IPS-NIHi7 (cell line): Measurements from ENCODE around the gene NPRL2.

ENCODE experiments used
- DNase-seq: peaks from one replicate; pipeline ENCODE4 v3.0.0; 2012; ENCODE audit warnings: mixed read lengths; ENCODE audit errors: extremely low spot score

NPRL2 gene

GRCh38 chr3:50373146-50374051 lies 22.8 kb upstream of the NPRL2 start:
- DNase-seq: no peak

GRCh38 chr3:50372349-50372748 lies 21.8 kb upstream of the NPRL2 start:
- no peak for DNase-seq

DNA sequence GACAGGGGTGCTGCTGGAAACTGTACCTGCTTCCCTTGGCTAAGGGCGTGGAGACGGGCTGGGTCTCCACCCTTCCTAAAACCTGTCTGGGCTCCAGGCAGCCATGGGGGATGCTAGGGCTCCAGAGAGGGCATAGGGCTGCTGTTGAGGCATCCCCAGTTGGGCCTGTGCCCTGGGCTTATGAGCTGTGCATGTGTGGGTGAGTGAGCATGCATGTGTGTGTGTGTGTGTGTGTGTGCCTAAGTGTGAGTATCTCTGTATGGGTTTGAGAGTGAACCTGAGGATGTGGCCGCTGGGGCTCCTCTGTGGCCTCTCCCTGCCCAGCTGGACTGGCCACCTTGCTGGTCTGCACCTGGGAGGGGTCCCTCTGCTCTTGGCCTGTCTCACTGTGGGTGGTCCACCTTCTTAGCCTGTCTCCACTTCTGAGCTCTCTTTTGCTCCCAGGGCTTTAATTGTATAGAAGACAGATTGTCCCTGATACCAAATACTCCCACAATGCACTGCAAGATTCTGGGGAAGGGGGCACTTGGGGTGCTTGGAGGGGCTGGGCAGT lies 20.6 kb upstream of the NPRL2 start:
- no peak for DNase-seq

DNA sequence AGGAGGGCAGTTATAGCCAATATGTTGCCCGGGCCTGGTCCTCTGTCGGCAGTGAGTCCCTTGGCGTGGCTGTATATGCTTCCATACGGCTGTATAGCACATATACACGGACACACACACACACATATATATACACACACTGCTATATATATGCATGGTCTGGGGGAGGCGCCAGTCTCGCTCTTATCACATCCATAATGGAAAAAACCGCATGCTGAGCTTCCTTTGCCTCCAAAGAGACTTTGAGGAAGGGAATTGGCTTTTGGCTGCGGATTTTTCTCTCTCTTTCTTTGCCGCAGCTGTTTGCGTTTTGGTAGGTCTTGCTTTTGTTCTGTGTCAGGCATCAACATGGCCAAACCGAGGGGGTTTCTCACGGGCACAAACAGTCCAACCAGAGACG lies 20.0 kb upstream of the NPRL2 start:
- no peak for DNase-seq

DNA sequence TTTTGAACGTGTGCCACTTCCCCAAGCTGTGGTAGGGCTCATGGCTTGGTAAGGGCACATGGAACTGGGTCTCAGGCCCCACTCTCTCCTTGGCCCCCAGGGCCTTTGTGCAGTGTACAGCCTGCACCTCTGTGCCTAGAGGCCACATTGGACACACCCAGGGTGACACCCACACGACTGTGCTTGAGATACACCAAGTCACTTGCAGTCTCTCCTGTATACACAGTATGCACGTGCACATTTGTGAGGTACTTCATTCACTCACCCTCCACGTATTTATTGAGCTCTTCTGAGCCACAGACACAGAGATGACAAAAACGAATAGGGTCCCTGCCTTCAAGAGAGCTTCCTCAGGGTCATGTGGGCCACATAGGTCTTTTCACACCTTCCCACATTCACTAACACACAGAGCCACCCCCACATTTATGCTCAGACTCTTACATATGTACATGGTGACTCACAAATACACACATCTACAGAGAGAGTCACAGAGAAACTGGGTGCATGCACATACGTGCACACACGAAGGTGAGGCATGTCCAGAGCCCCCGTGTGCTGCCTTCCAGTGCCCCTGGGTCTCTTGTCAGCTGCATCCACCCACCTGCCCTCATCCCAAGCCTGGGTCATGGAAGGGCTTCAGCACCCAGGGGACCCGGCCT lies 18.6 kb upstream of the NPRL2 start:
- no peak for DNase-seq

DNA sequence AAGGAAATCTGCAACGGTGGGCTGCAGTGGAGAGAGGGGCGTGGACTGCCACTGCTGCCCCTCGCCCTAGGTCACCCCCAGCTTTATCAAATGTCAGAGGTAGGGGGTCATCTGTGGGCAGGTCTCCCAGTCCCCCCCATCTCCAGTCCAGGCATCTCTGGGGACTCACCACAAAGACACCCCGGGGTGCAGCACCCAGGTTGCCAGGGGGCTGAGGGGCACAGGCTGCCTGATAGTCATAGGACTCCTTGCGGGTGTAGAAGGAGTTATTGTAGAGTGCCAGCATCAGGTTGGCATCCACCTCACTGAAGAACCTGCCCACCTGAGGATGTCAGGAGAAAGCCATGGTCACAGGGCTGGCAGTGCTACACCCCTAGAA lies 15.3 kb upstream of the NPRL2 start:
- no peak for DNase-seq

DNA sequence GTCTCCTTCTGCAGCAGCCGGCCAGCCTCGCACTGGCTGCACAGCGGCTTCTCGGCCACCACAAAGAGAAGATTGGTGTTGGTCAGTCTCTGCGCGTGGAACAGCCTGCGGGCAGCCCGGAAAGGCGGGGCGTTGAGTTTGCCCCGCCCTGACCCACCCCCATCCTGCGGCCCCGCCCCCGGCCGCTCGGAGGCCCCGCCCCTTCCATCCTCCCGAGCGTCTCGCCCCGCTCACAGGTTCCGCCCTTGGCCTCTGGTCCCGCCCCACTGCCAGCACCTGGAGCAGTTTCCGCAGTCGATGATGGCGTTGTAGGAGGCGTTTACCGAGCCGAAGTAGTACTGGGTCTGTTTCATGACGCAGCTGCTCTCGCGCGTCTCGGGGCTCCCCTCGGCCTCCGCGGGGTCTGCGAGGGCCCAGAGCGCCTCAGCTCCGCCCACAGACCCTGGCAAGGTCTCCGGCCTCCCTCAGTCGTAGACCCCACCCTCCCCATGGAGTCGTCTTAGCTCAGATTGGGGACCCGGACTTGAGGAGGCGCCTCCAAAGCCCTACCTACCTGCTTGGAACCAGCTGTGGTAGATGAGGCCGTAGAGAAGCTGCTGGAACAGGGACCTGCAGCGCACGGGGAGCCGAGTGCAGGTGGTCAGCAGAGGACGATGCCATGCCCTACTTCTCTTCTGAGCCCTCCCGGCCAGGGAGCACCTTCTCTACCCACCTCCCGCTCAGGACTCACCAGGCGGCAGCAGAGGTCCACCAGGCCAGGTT lies 14.7 kb upstream of the NPRL2 start:
- DNase-seq: peak; percentile 97

DNA sequence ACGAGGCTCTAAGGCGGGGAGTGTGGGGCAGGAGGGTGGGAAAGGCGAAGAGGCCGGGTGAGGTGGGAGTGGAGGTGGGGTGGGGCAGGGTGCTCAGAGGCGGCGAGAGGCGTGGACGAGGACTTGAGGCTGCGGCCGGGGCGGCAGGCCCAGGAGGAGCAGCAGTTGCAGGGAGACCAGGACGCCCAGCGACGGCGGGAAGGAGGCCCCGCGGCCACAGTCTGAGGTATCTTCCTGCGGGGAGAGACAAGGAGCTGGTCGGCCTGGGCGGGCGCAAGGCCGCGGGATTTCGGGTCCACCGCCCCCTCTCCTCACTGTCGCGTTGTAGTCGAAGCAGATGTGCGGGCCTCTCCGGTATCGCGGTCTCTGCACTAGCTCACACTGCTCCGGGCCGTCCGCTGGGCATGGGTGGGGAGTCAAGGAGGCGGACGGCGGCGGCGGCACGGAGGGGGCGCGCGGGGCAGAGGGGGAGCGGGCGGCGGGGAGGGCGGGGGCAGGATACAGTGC lies 14.1 kb upstream of the NPRL2 start:
- no peak for DNase-seq

DNA sequence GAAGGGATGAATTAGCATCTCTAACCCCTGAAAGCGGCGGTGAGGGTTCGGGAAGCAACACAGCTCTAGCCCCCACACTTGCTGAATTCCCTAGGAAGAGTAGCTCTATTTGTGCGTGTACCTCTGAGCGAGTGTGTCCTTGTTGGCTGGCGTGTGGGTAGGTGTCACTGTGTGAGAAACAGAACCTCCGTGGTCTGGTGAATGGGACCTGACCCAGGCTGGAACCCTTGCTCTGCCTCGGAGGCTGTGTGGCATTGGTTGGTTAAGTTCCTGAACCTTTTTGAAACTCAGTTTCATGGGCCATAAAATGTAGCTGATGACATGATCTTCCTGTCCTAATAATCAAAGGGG lies 9.2 kb upstream of the NPRL2 start:
- DNase-seq: no peak

GRCh38 chr3:50358911-50359759 lies 8.6 kb upstream of the NPRL2 start, which contains the start of gene TMEM115:
TSS of gene TMEM115 (minus strand) at chr3:50359521. CDS start at chr3:50359063, 458 bp downstream.
- DNase-seq: peak; percentile 98

- DNase-seq: no peak
Observed at GRCh38 chr3:50358355-50358910, 7.9 kb upstream of the NPRL2 start.

GRCh38 chr3:50357481-50357880 lies 6.9 kb upstream of the NPRL2 start:
- DNase-seq: no peak

GRCh38 chr3:50356553-50356952 lies 6.0 kb upstream of the NPRL2 start:
- DNase-seq: no peak

DNA sequence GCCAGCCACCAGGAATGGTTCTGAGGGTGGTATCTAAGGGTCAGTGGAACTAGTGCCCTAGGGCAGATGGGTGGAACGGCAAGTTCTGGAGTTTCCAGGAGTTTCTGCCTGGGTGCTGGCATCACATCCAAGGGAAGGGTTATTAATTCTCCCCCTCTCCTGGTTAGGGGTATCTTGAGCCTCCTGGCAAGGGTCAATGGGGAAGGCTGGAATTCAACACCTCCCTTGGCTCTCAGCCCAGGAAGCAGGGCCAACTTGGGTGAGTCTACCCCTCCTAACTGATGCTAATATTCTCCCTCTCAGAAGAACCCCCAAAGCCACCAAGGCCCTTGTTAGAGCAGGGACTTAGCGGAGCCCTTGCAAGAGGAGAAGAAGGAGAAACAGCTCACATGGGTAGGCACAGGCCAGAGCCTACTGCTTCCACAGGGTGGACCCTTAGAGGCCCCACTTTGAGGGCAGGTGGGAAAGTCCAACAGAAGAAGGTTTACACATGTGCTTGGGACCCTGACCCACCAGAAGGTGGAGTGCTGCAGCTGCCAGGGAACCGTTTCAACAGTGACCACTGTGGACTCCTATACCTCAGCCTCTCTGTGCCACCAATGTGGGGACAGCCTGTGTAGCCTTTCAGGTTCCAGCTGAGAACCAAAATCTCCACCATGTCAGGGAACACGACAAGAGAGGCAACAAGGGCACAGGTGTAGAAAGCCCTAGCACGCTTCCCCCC lies 5.4 kb upstream of the NPRL2 start:
- no peak for DNase-seq

- DNase-seq: no peak
Observed at GRCh38 chr3:50354850-50355249, 4.3 kb upstream of the NPRL2 start.

GRCh38 chr3:50354186-50354764 lies 3.7 kb upstream of the NPRL2 start:
- DNase-seq: no peak

GRCh38 chr3:50353245-50354004 lies 2.9 kb upstream of the NPRL2 start:
- DNase-seq: no peak

- DNase-seq: no peak
Observed at GRCh38 chr3:50352781-50353180, 2.2 kb upstream of the NPRL2 start.

DNA sequence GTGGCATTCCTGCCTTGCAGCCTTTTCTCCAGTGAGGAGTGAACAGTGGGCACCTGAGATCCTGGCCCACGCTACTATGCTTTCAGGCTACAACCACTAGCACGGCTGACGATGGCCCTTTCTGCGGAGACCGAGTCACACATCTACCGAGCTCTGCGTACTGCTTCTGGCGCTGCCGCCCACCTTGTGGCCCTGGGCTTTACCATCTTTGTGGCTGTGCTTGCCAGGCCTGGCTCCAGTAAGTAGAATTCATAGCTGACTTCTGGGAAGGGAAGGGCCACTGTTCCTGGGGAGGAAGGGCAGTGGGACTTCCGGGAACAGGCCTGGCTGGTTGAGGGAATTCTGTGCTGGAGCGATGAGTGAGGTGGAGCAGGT lies 735 bp upstream of the NPRL2 start:
- no peak for DNase-seq
